Stimulated activated naive B cell treated with anti-CD40 and anti-IgM and Interleukin-4, amounts not matched to agents 10 μg/mL and 1 μg/mL and 100 μg/mL, for 72 hours (primary cell): ENCODE data around the gene DCN.

Experiments used
- ATAC-seq, 2 donors: fragments of 150-1000 bp; cut with Tn5 transposase; replicated peaks; 2 replicates each; pipeline ENCODE4 v1.10.0; 2021; ENCODE audit warnings: moderate library complexity in 1 of 2
- DNase-seq: peaks from one replicate; pipeline ENCODE4 v3.0.0; 2021
- H3K27ac Mint-ChIP-seq: one replicate; pipeline ENCODE4 v1.8.0; 2022; ENCODE audit warnings: mild to moderate bottlenecking, mixed read lengths
- H3K27me3 Mint-ChIP-seq, 2 donors: one replicate each; pipeline ENCODE4 v1.8.0; 2022; ENCODE audit warnings: mixed read lengths in 2 of 2
- H3K36me3 Mint-ChIP-seq, 2 donors: one replicate each; pipeline ENCODE4 v1.8.0; 2022; ENCODE audit warnings: mixed read lengths in 2 of 2, mild to moderate bottlenecking in 1 of 2
- H3K4me1 Mint-ChIP-seq, 2 donors: one replicate each; pipeline ENCODE4 v1.8.0; 2022; ENCODE audit warnings: mixed read lengths in 2 of 2, mild to moderate bottlenecking in 1 of 2
- H3K4me3 Mint-ChIP-seq, 2 donors: one replicate each; pipeline ENCODE4 v1.8.0; 2022; ENCODE audit warnings: mild to moderate bottlenecking in 2 of 2, mixed read lengths in 2 of 2, moderate library complexity in 1 of 2
- H3K9me3 Mint-ChIP-seq, 2 donors: one replicate each; pipeline ENCODE4 v1.8.0; 2022; ENCODE audit warnings: mixed read lengths in 2 of 2, mild to moderate bottlenecking in 1 of 2

DCN gene

GRCh38 chr12:91178139-91178561 is 4.5 kb downstream of the DCN start:
- ATAC-seq, result no peak
- H3K4me1 Mint-ChIP-seq, result no peaks in the 10 kb centered on the region
- no peaks in the 10 kb centered on the region for H3K36me3 Mint-ChIP-seq
- H3K9me3 Mint-ChIP-seq, result no peaks in the 10 kb centered on the region
- no peak overlapping the region for H3K27ac Mint-ChIP-seq
- H3K27me3 Mint-ChIP-seq, result peaks cover 4% of the 10 kb centered on the region in 2 donors
- no peak overlapping the region for H3K4me3 Mint-ChIP-seq
- DNase-seq, result no peak

- no peaks in the 10 kb centered on the region for H3K36me3 Mint-ChIP-seq
- peaks cover 5% of the 10 kb centered on the region in 2 donors for H3K27me3 Mint-ChIP-seq
- H3K9me3 Mint-ChIP-seq, result no peaks in the 10 kb centered on the region
- H3K4me3 Mint-ChIP-seq, result no peak overlapping the region
- H3K4me1 Mint-ChIP-seq, result no peaks in the 10 kb centered on the region
- no peak for DNase-seq
- no peak overlapping the region for H3K27ac Mint-ChIP-seq
- ATAC-seq, result no peak
Observed at GRCh38 chr12:91177381-91177780, 5.2 kb downstream of the DCN start.

GRCh38 chr12:91176915-91177314 is 5.7 kb downstream of the DCN start:
- H3K9me3 Mint-ChIP-seq, result no peaks in the 10 kb centered on the region
- H3K4me3 Mint-ChIP-seq, result no peak overlapping the region
- peaks cover 5% of the 10 kb centered on the region in 2 donors for H3K27me3 Mint-ChIP-seq
- H3K27ac Mint-ChIP-seq, result no peak overlapping the region
- ATAC-seq, result no peak
- no peak for DNase-seq
- no peaks in the 10 kb centered on the region for H3K4me1 Mint-ChIP-seq
- H3K36me3 Mint-ChIP-seq, result no peaks in the 10 kb centered on the region

GRCh38 chr12:91176358-91176757 is 6.3 kb downstream of the DCN start:
- no peak overlapping the region for H3K4me3 Mint-ChIP-seq
- DNase-seq (no peak), ATAC-seq (no peak)
- H3K36me3 Mint-ChIP-seq, result no peaks in the 10 kb centered on the region
- no peak overlapping the region for H3K27ac Mint-ChIP-seq
- H3K4me1 Mint-ChIP-seq, result no peaks in the 10 kb centered on the region
- H3K27me3 Mint-ChIP-seq, result peaks cover 5% of the 10 kb centered on the region in 2 donors
- no peaks in the 10 kb centered on the region for H3K9me3 Mint-ChIP-seq

GRCh38 chr12:91173124-91173523 is 9.5 kb downstream of the DCN start:
- no peak overlapping the region for H3K4me3 Mint-ChIP-seq
- no peaks in the 10 kb centered on the region for H3K9me3 Mint-ChIP-seq
- ATAC-seq, result no peak

GRCh38 chr12:91172096-91172495 is 10.5 kb downstream of the DCN start:
- Mint-ChIP-seq H3K27ac (no peak overlapping the region), H3K36me3 (no peaks in the 10 kb centered on the region), H3K4me1 (no peaks in the 10 kb centered on the region), H3K27me3 (peaks cover 5% of the 10 kb centered on the region in 2 donors), H3K9me3 (no peaks in the 10 kb centered on the region), H3K4me3 (no peak overlapping the region)
- ATAC-seq (no peak), DNase-seq (no peak)

More at GRCh38 chr12:91173124-91173523, 9.5 kb downstream of the DCN start:
- Mint-ChIP-seq H3K27ac (no peak overlapping the region), H3K27me3 (peaks cover 5% of the 10 kb centered on the region in 2 donors), H3K36me3 (no peaks in the 10 kb centered on the region), H3K4me1 (no peaks in the 10 kb centered on the region)
- no peak for DNase-seq

- H3K4me3 Mint-ChIP-seq, result no peak overlapping the region
- no peak overlapping the region for H3K27ac Mint-ChIP-seq
- no peaks in the 10 kb centered on the region for H3K9me3 Mint-ChIP-seq
- H3K36me3 Mint-ChIP-seq, result no peaks in the 10 kb centered on the region
- peaks cover 5% of the 10 kb centered on the region in 2 donors for H3K27me3 Mint-ChIP-seq
- ATAC-seq (no peak), DNase-seq (no peak)
- H3K4me1 Mint-ChIP-seq, result no peaks in the 10 kb centered on the region
Observed at GRCh38 chr12:91171476-91171875, 11.1 kb downstream of the DCN start.

GRCh38 chr12:91163116-91163515 is 19.5 kb downstream of the DCN start:
- no peaks in the 10 kb centered on the region for H3K9me3 Mint-ChIP-seq
- no peaks in the 10 kb centered on the region for H3K27me3 Mint-ChIP-seq
- no peaks in the 10 kb centered on the region for H3K4me1 Mint-ChIP-seq
- H3K27ac Mint-ChIP-seq, result no peak overlapping the region
- ATAC-seq (no peak), DNase-seq (no peak)
- no peaks in the 10 kb centered on the region for H3K36me3 Mint-ChIP-seq
- H3K4me3 Mint-ChIP-seq, result no peak overlapping the region

GRCh38 chr12:91161009-91161408 is 21.6 kb downstream of the DCN start:
- H3K27ac Mint-ChIP-seq, result no peak overlapping the region
- H3K4me3 Mint-ChIP-seq, result no peak overlapping the region
- no peaks in the 10 kb centered on the region for H3K4me1 Mint-ChIP-seq
- H3K9me3 Mint-ChIP-seq, result no peaks in the 10 kb centered on the region
- no peak for ATAC-seq
- H3K36me3 Mint-ChIP-seq, result no peaks in the 10 kb centered on the region
- no peaks in the 10 kb centered on the region for H3K27me3 Mint-ChIP-seq
- no peak for DNase-seq

GRCh38 chr12:91155990-91156389 is 26.6 kb downstream of the DCN start:
- Mint-ChIP-seq H3K27me3 (no peaks in the 10 kb centered on the region), H3K9me3 (no peaks in the 10 kb centered on the region), H3K27ac (no peak overlapping the region), H3K4me1 (no peaks in the 10 kb centered on the region), H3K36me3 (no peaks in the 10 kb centered on the region), H3K4me3 (no peak overlapping the region)
- DNase-seq (no peak), ATAC-seq (no peak)

- Mint-ChIP-seq H3K27me3 (no peaks in the 10 kb centered on the region), H3K36me3 (no peaks in the 10 kb centered on the region), H3K9me3 (peaks cover 0 to 3% of the 10 kb centered on the region in 2 donors), H3K27ac (no peak overlapping the region), H3K4me1 (no peaks in the 10 kb centered on the region), H3K4me3 (no peak overlapping the region)
- DNase-seq, result no peak
- no peak for ATAC-seq
Observed at GRCh38 chr12:91154131-91154530, 28.5 kb downstream of the DCN start.

GRCh38 chr12:91144053-91144452 is 38.6 kb downstream of the DCN start:
- Mint-ChIP-seq H3K27me3 (no peaks in the 10 kb centered on the region), H3K36me3 (no peaks in the 10 kb centered on the region), H3K4me3 (no peak overlapping the region), H3K4me1 (no peaks in the 10 kb centered on the region), H3K9me3 (no peaks in the 10 kb centered on the region), H3K27ac (no peak overlapping the region)
- ATAC-seq (no peak), DNase-seq (no peak)

- no peak overlapping the region for H3K4me3 Mint-ChIP-seq
- DNase-seq, result no peak
- H3K27me3 Mint-ChIP-seq, result no peaks in the 10 kb centered on the region
- no peak for ATAC-seq
- no peaks in the 10 kb centered on the region for H3K36me3 Mint-ChIP-seq
- H3K4me1 Mint-ChIP-seq, result no peaks in the 10 kb centered on the region
- H3K27ac Mint-ChIP-seq, result no peak overlapping the region
- H3K9me3 Mint-ChIP-seq, result no peaks in the 10 kb centered on the region
Observed at GRCh38 chr12:91143206-91143605, 39.4 kb downstream of the DCN start.

- Mint-ChIP-seq H3K36me3 (no peaks in the 10 kb centered on the region), H3K4me1 (no peaks in the 10 kb centered on the region), H3K4me3 (no peak overlapping the region), H3K27ac (no peak overlapping the region), H3K9me3 (no peaks in the 10 kb centered on the region), H3K27me3 (no peaks in the 10 kb centered on the region)
- no peak for DNase-seq
- no peak for ATAC-seq
Observed at GRCh38 chr12:91142221-91142631, 40.4 kb downstream of the DCN start.

GRCh38 chr12:91140026-91140931 is 42.3 kb downstream of the DCN start:
- ATAC-seq, result no peak
- no peak for DNase-seq
- no peak overlapping the region for H3K4me3 Mint-ChIP-seq
- H3K27me3 Mint-ChIP-seq, result no peaks in the 10 kb centered on the region
- H3K9me3 Mint-ChIP-seq, result peaks cover 0 to 1% of the 10 kb centered on the region in 2 donors
- H3K27ac Mint-ChIP-seq, result no peak overlapping the region
- H3K36me3 Mint-ChIP-seq, result no peaks in the 10 kb centered on the region
- H3K4me1 Mint-ChIP-seq, result no peaks in the 10 kb centered on the region
